Heart left ventricle (tissue), 13 donors: Measurements from ENCODE around the gene ATP9A.

Source experiments
- CTCF ChIP-seq, 12 donors: fragments of 200-600 bp; sonication (generic) in 4 of 12; IDR thresholded peaks; one replicate each; pipeline versions ENCODE4 v1.5.0 to v1.8.0; 2018 to 2022; ENCODE audit warnings: antibody characterized with exemption in 12 of 12, mild to moderate bottlenecking in 5 of 12
- POLR2A ChIP-seq, 2 donors: fragments of 450-650 bp; IDR thresholded peaks; one replicate each; pipeline ENCODE4 v1.6.1; 2017; ENCODE audit warnings: antibody characterized with exemption in 2 of 2, mild to moderate bottlenecking in 2 of 2, moderate library complexity in 2 of 2
- donor health status: ischemic (EF 13 %, LVEDD 7.1; RV severe dilation, severe dysfunction).
- donor health status: DM: no; HTN: yes; CAD: no.
- donor health status: DM: no; HTN: no; CAD: no.
- donor health status: ischemic (EF 25% LVEDD 6.9; RV normal size, moderate dysfunction).
- donor health status: ischemic (EF 25% LVEDD 5.7; RV mildly dilated, moderate dysfunction).
- donor health status: ischemic (EF 35%, LVEDD 5.7; RV mildly dilated, moderate dysfunction).
- donor health status: nonischemic (EF 11% LVEDD 7.7; RV severe dilation, severe dysfunction).
- donor health status: DM: yes; HTN: yes; CAD: no.
- donor health status: PGD.
- donor health status: ischemic (EF 29% LVEDD 5.4; RV normal size, mild dysfunction).
- donor health status: nonischemic (EF 23%, LVEDD 6.1; RV moderate dilation, normal function).

GRCh38 chr20:51687108-51687507 is 81.1 kb downstream of the ATP9A start:
- no peak for TF ChIP-seq CTCF (IDR thresholded peaks at IDR 0.05)
- TF ChIP-seq POLR2A (IDR thresholded peaks at IDR 0.05), result no peak
